PC-3 (cell line): ENCODE data around the gene AKAP6. TPM values are rescaled to one million over a fixed set of nuclear protein-coding genes. Genes with fewer than 3 reads are reported as not detected.
A peak's percentile ranks its signal among the peaks of the same experiment; 100 is the strongest.

ENCODE experiments used
- ATAC-seq: fragments of 200-7000 bp; cut with Tn5 transposase; 2 replicates; pipeline ENCODE4 v1.9.1; 2020; ENCODE audit warnings: mild to moderate bottlenecking, moderate library complexity
- BruUV-seq: library from RNA; stranded (reverse); fragments of 400-500 nt; replicated peaks from 2 replicates; lab custom pipeline; 2021; lab: Mats Ljungman, UMichigan
- CTCF ChIA-PET: fragments of 300-600 bp; sonication (Branson Sonifier 250); formaldehyde crosslinking; loops from one replicate; lab custom pipeline; 2022; ENCODE audit warnings: antibody characterized with exemption; lab: Charles Lee
- POLR2A ChIA-PET: fragments of 300-600 bp; sonication (Branson Sonifier 250); formaldehyde crosslinking; loops from one replicate; lab custom pipeline; 2022; ENCODE audit warnings: antibody characterized with exemption; ENCODE audit not compliant: unreplicated experiment; lab: Charles Lee
- DNase-seq: peaks from one replicate; pipeline ENCODE4 v3.0.0-alpha.2; 2015
- H2AFZ ChIP-seq: fragments of 300-600 bp; sonication (generic); 2 replicates; pipeline ENCODE4 v1.6.0; 2016; ENCODE audit warnings: antibody characterized with exemption, low read length
- H3F3A ChIP-seq: fragments of 300-600 bp; sonication (generic); one replicate; pipeline ENCODE4 v1.6.0; 2017; ENCODE audit warnings: antibody characterized with exemption, low read length, control low read depth, mild to moderate bottlenecking; ENCODE audit not compliant: unreplicated experiment
- H3K27ac ChIP-seq: fragments of 300-600 bp; sonication (generic); 2 replicates; pipeline ENCODE4 v1.5.1; 2016; ENCODE audit warnings: mild to moderate bottlenecking, low read length
- H3K27me3 ChIP-seq: fragments of 300-600 bp; sonication (generic); 2 replicates; pipeline ENCODE4 v1.6.1; 2016; ENCODE audit warnings: low read length, mixed read lengths
- H3K36me3 ChIP-seq: fragments of 300-600 bp; sonication (generic); 2 replicates; pipeline ENCODE4 v1.6.1; 2016; ENCODE audit warnings: low read depth, mixed run types, low read length, mixed read lengths
- H3K4me1 ChIP-seq: fragments of 300-600 bp; sonication (generic); 2 replicates; pipeline ENCODE4 v1.5.1; 2016; ENCODE audit warnings: low read length; ENCODE audit not compliant: insufficient read depth
- H3K4me2 ChIP-seq: fragments of 300-600 bp; sonication (generic); 2 replicates; pipeline ENCODE4 v1.6.0; 2016; ENCODE audit warnings: low read length
- H3K4me3 ChIP-seq: fragments of 300-600 bp; sonication (generic); 2 replicates; pipeline ENCODE4 v1.5.1; 2016; ENCODE audit warnings: mild to moderate bottlenecking, low read length, mixed read lengths
- H3K79me2 ChIP-seq: fragments of 300-600 bp; sonication (generic); 2 replicates; pipeline ENCODE4 v1.6.1; 2017; ENCODE audit warnings: low read length, mixed read lengths
- H3K9ac ChIP-seq: fragments of 300-600 bp; sonication (generic); 2 replicates; pipeline ENCODE4 v1.6.0; 2016; ENCODE audit warnings: mild to moderate bottlenecking, low read length
- H3K9me2 ChIP-seq: fragments of 300-600 bp; sonication (generic); replicated peaks from 2 replicates; pipeline ENCODE4 v1.6.1; 2016; ENCODE audit warnings: mixed run types, low read length, mixed read lengths
- H3K9me3 ChIP-seq: fragments of 300-600 bp; sonication (generic); 2 replicates; pipeline ENCODE4 v1.6.1; 2016; ENCODE audit warnings: low read length, mixed read lengths
- H4K20me1 ChIP-seq: fragments of 300-600 bp; sonication (generic); 2 replicates; pipeline ENCODE4 v1.6.1; 2016; ENCODE audit warnings: low read length, mixed read lengths
- EZH2 ChIP-seq: fragments of 300-600 bp; sonication (generic); IDR thresholded peaks from one replicate; pipeline ENCODE4 v1.6.1; 2017; ENCODE audit warnings: antibody characterized with exemption, mild to moderate bottlenecking, low read length; ENCODE audit not compliant: unreplicated experiment
- EZH2phosphoT487 ChIP-seq: fragments of 300-600 bp; sonication (generic); IDR thresholded peaks from 2 replicates; pipeline ENCODE4 v1.6.1; 2018; ENCODE audit warnings: mild to moderate bottlenecking, antibody characterized with exemption, low read length, borderline replicate concordance
- intact Hi-C: fragments of 100-400 bp; cut with micrococcal nuclease; formaldehyde crosslinking; loops from 2 replicates; pipeline ENCODE4 v1.9.0; 2023
- total RNA-seq: library from RNA; depleted of rRNA; stranded (reverse); fragments of >200 nt; gene quantifications from 2 replicates; pipeline ENCODE4 v1.2.3, GENCODE V29; 2014
- TF ChIP-seq, protein P1 (sequence below): fragments of 300-600 bp; sonication (generic); conservative IDR thresholded peaks from 2 replicates; pipeline ENCODE4 v1.5.1; 2017; ENCODE audit warnings: antibody characterized with exemption, low read depth, mild to moderate bottlenecking, low read length

Gene AKAP6
- total RNA-seq, 1 experiment from 2014 or later, result 1.5 TPM

GRCh38 chr14:32707742-32708500, 378.8 kb downstream of the AKAP6 start:
- ChIA-PET POLR2A (interaction anchor here (0.6 kb wide), 1 partner anchor 184 kb away, joined by 5 read pairs; no protein-coding TSS in a partner anchor), CTCF (no interaction called here)
- intact Hi-C loops, result no loop called here
- H3K4me2 ChIP-seq, result no peak overlapping the region
- no peaks in the 10 kb centered on the region for H3K27me3 ChIP-seq
- DNase-seq (no peak), ATAC-seq (no peak)
- peaks cover 16% of the 10 kb centered on the region for H3K4me1 ChIP-seq
- TF ChIP-seq EZH2 (no peak), EZH2phosphoT487 (no peak)
- TF ChIP-seq, protein P1, sequence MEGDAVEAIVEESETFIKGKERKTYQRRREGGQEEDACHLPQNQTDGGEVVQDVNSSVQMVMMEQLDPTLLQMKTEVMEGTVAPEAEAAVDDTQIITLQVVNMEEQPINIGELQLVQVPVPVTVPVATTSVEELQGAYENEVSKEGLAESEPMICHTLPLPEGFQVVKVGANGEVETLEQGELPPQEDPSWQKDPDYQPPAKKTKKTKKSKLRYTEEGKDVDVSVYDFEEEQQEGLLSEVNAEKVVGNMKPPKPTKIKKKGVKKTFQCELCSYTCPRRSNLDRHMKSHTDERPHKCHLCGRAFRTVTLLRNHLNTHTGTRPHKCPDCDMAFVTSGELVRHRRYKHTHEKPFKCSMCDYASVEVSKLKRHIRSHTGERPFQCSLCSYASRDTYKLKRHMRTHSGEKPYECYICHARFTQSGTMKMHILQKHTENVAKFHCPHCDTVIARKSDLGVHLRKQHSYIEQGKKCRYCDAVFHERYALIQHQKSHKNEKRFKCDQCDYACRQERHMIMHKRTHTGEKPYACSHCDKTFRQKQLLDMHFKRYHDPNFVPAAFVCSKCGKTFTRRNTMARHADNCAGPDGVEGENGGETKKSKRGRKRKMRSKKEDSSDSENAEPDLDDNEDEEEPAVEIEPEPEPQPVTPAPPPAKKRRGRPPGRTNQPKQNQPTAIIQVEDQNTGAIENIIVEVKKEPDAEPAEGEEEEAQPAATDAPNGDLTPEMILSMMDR, result no peak
- H3F3A ChIP-seq, result no peaks in the 10 kb centered on the region
- no peaks in the 10 kb centered on the region for H4K20me1 ChIP-seq
- no TSS peak for BruUV-seq
- no peak overlapping the region for H3K27ac ChIP-seq
- no peak overlapping the region for H2AFZ ChIP-seq
- H3K9me3 ChIP-seq, result no peaks in the 10 kb centered on the region
- H3K36me3 ChIP-seq, result no peaks in the 10 kb centered on the region
- no peaks in the 10 kb centered on the region for H3K79me2 ChIP-seq
- no peak overlapping the region for H3K9ac ChIP-seq
- no peaks in the 10 kb centered on the region for H3K9me2 ChIP-seq
- no peak overlapping the region for H3K4me3 ChIP-seq

- intact Hi-C loops, result no loop called here
- no peaks in the 10 kb centered on the region for H3K79me2 ChIP-seq
- POLR2A ChIA-PET, result no interaction called here
- TF ChIP-seq EZH2phosphoT487 (no peak), EZH2 (no peak)
- TF ChIP-seq, protein P1, result no peak
- no peaks in the 10 kb centered on the region for H3F3A ChIP-seq
- H3K9ac ChIP-seq, result no peak overlapping the region
- H3K4me1 ChIP-seq, result peaks cover 16% of the 10 kb centered on the region
- peak; percentile 57 for DNase-seq
- H2AFZ ChIP-seq, result 0 out of 2 replicates have a peak overlapping the region, but pooled peaks have one; percentile 29
- no peaks in the 10 kb centered on the region for H3K27me3 ChIP-seq
- CTCF ChIA-PET, result no interaction called here
- no peaks in the 10 kb centered on the region for H3K36me3 ChIP-seq
- H3K27ac ChIP-seq, result no peak overlapping the region
- H3K4me2 ChIP-seq, result 0 out of 2 replicates have a peak overlapping the region, but pooled peaks have one; percentile 20
- no peak overlapping the region for H3K4me3 ChIP-seq
- H3K9me3 ChIP-seq, result no peaks in the 10 kb centered on the region
- no peaks in the 10 kb centered on the region for H4K20me1 ChIP-seq
- H3K9me2 ChIP-seq, result no peaks in the 10 kb centered on the region
- ATAC-seq, result peak; percentile 50; the same call in 1 of the 2 replicates
- no TSS peak for BruUV-seq
These were observed 379.9 kb downstream of the AKAP6 start for GRCh38 chr14:32709027-32709426.

GRCh38 chr14:32710231-32710671, 381.2 kb downstream of the AKAP6 start:
- no peaks in the 10 kb centered on the region for H3F3A ChIP-seq
- no peaks in the 10 kb centered on the region for H4K20me1 ChIP-seq
- no peaks in the 10 kb centered on the region for H3K27me3 ChIP-seq
- H3K4me2 ChIP-seq, result no peak overlapping the region
- no peak for DNase-seq
- H3K36me3 ChIP-seq, result no peaks in the 10 kb centered on the region
- peaks cover 16% of the 10 kb centered on the region for H3K4me1 ChIP-seq
- intact Hi-C loops, result loop anchor here (2.0 to 10.0 kb wide), 6 partner anchors 117 to 1083 kb away; no protein-coding TSS in a partner anchor
- H3K27ac ChIP-seq, result no peak overlapping the region
- H3K9me2 ChIP-seq, result no peaks in the 10 kb centered on the region
- H3K9ac ChIP-seq, result no peak overlapping the region
- ChIA-PET POLR2A (no interaction called here), CTCF (no interaction called here)
- ATAC-seq, result no peak
- no peak overlapping the region for H2AFZ ChIP-seq
- BruUV-seq, result no TSS peak
- H3K4me3 ChIP-seq, result no peak overlapping the region
- TF ChIP-seq, protein P1, result no peak
- TF ChIP-seq EZH2 (no peak), EZH2phosphoT487 (no peak)
- H3K79me2 ChIP-seq, result no peaks in the 10 kb centered on the region
- H3K9me3 ChIP-seq, result no peaks in the 10 kb centered on the region
